CD8-positive, alpha-beta memory T cell (primary cell): ENCODE data around the gene ZBTB25. TPM values are rescaled to one million over a fixed set of nuclear protein-coding genes. Genes with fewer than 3 reads are reported as not detected.

Experiments used
- CTCF ChIA-PET: fragments of 350-600 bp; sonication (Branson Sonifier 250); formaldehyde crosslinking; loops from one replicate; lab custom pipeline; 2021; ENCODE audit warnings: antibody characterized with exemption; lab: Charles Lee
- POLR2A ChIA-PET: fragments of 350-600 bp; sonication (Branson Sonifier 250); formaldehyde crosslinking; loops from one replicate; lab custom pipeline; 2021; ENCODE audit warnings: antibody characterized with exemption; lab: Charles Lee
- DNase-seq, 5 donors: peaks; one replicate each; pipeline versions ENCODE4 v3.0.0 to v3.0.0-alpha.2; 2020 to 2022; ENCODE audit warnings: mixed read lengths in 1 of 5
- H3K27ac ChIP-seq: one replicate; pipeline ENCODE4 v1.7.0; 2013; ENCODE audit warnings: low read depth, mild to moderate bottlenecking, low read length, moderate library complexity
- H3K27me3 ChIP-seq: 2 replicates; pipeline ENCODE4 v1.7.0; 2013; ENCODE audit warnings: low read length, mild to moderate bottlenecking; ENCODE audit not compliant: insufficient read depth, poor library complexity, severe bottlenecking
- H3K36me3 ChIP-seq: 2 replicates; pipeline ENCODE4 v1.7.0; 2013; ENCODE audit warnings: mild to moderate bottlenecking, low read length, moderate library complexity; ENCODE audit not compliant: insufficient read depth
- H3K4me1 ChIP-seq: 2 replicates; pipeline ENCODE4 v1.7.0; 2013; ENCODE audit warnings: mild to moderate bottlenecking, low read length, moderate library complexity; ENCODE audit not compliant: insufficient read depth
- H3K4me3 ChIP-seq: 2 replicates; pipeline ENCODE4 v1.7.0; 2013; ENCODE audit warnings: mild to moderate bottlenecking, low read length
- H3K9me3 ChIP-seq: 2 replicates; pipeline ENCODE4 v1.7.0; 2013; ENCODE audit warnings: mild to moderate bottlenecking, low read length
- H3K27ac Mint-ChIP-seq, 8 donors: one replicate each; pipeline ENCODE4 v1.8.0; 2020 to 2021; ENCODE audit warnings: mixed read lengths in 8 of 8, mild to moderate bottlenecking in 6 of 8, inconsistent platforms in 3 of 8, moderate library complexity in 3 of 8
- H3K27me3 Mint-ChIP-seq, 2 donors: one replicate each; pipeline ENCODE4 v1.8.0; 2020 to 2021; ENCODE audit warnings: mixed read lengths in 2 of 2, mild to moderate bottlenecking in 1 of 2, moderate library complexity in 1 of 2
- H3K36me3 Mint-ChIP-seq, 3 donors: one replicate each; pipeline ENCODE4 v1.8.0; 2020 to 2021; ENCODE audit warnings: mixed read lengths in 3 of 3, inconsistent platforms in 1 of 3, mild to moderate bottlenecking in 1 of 3
- H3K4me1 Mint-ChIP-seq, 3 donors: one replicate each; pipeline ENCODE4 v1.8.0; 2020 to 2021; ENCODE audit warnings: mixed read lengths in 3 of 3, inconsistent platforms in 1 of 3, mild to moderate bottlenecking in 1 of 3
- H3K4me3 Mint-ChIP-seq, 7 donors: one replicate each; pipeline ENCODE4 v1.8.0; 2020 to 2021; ENCODE audit warnings: mixed read lengths in 7 of 7, mild to moderate bottlenecking in 6 of 7, moderate library complexity in 4 of 7, inconsistent platforms in 2 of 7
- H3K9me3 Mint-ChIP-seq, 5 donors: one replicate each; pipeline ENCODE4 v1.8.0; 2020 to 2022; ENCODE audit warnings: mixed read lengths in 5 of 5, mild to moderate bottlenecking in 3 of 5, moderate library complexity in 2 of 5, inconsistent platforms in 1 of 5
- polyA plus RNA-seq: library from polyadenylated mRNA; unstranded; fragments of 300-500 nt; fragmentation: Illumina TruSeq; gene quantifications from one replicate; pipeline ENCODE4 v1.2.3, GENCODE V29; 2021
- total RNA-seq, 2 experiments: library from RNA; stranded (reverse); gene quantifications; one replicate each; pipeline ENCODE4 v1.2.3, GENCODE V29; 2021

The ZBTB25 gene
- total and polyA plus RNA-seq, 3 experiments from 2014 or later: 21.7 to 34.9 (median 22.9) TPM

- H3K27ac ChIP-seq: no peak overlapping the region
- no peaks in the 10 kb centered on the region for H3K9me3 Mint-ChIP-seq
- no peaks in the 10 kb centered on the region for H3K4me1 ChIP-seq
- no peak overlapping the region for H3K4me3 ChIP-seq
- CTCF ChIA-PET: interaction anchor here (1.4 kb wide), 1 partner anchor 13 kb away, joined by 3 read pairs; no protein-coding TSS in a partner anchor
- H3K36me3 Mint-ChIP-seq: peaks cover 14 to 30% (median 19%) of the 10 kb centered on the region in 3 donors
- DNase-seq: no peak
- H3K27me3 ChIP-seq: no peaks in the 10 kb centered on the region
- POLR2A ChIA-PET: no interaction called here
- no peaks in the 10 kb centered on the region for H3K9me3 ChIP-seq
- H3K27ac Mint-ChIP-seq: no peak overlapping the region
- peaks cover 0 to 11% (median 0%) of the 10 kb centered on the region in 3 donors for H3K4me1 Mint-ChIP-seq
- no peaks in the 10 kb centered on the region for H3K36me3 ChIP-seq
- H3K4me3 Mint-ChIP-seq: no peak overlapping the region
- no peaks in the 10 kb centered on the region for H3K27me3 Mint-ChIP-seq
Measured at GRCh38 chr14:64405295-64405694, 98.3 kb downstream of the ZBTB25 start.

DNA sequence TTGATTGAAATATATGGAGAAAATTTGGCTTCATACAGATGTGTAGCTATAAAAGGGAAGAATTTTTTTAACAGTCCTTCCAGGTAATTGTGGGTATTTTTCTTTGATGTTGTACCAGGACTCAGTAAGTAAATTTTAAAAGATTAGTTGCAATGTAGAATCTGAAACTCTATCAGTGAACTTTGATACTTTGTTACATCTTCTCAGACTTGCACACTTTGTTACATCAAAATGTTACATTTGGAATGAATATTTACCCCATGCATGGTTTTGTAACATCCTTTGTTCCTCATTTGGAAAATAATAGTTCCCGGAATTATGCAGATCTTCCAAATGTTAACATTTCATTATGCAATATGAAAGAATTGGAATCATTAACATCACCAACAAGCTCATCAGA lies 101.7 kb downstream of the ZBTB25 start:
- Histone ChIP-seq H3K27ac (no peak overlapping the region), H3K27me3 (no peaks in the 10 kb centered on the region), H3K9me3 (no peaks in the 10 kb centered on the region), H3K4me3 (no peak overlapping the region), H3K4me1 (no peaks in the 10 kb centered on the region), H3K36me3 (no peaks in the 10 kb centered on the region)
- H3K9me3 Mint-ChIP-seq: no peaks in the 10 kb centered on the region
- DNase-seq: no peak
- CTCF ChIA-PET: interaction anchor here (2.2 kb wide), 1 partner anchor 28 kb away, joined by 9 read pairs; no protein-coding TSS in a partner anchor
- H3K27me3 Mint-ChIP-seq: no peaks in the 10 kb centered on the region
- POLR2A ChIA-PET: no interaction called here
- H3K4me1 Mint-ChIP-seq: peaks cover 0 to 17% (median 3%) of the 10 kb centered on the region in 3 donors
- H3K27ac Mint-ChIP-seq: peak overlapping the region in 1 of 8 donors; percentile 45
- H3K4me3 Mint-ChIP-seq: no peak overlapping the region
- H3K36me3 Mint-ChIP-seq: peaks cover 14 to 26% (median 19%) of the 10 kb centered on the region in 3 donors

DNA sequence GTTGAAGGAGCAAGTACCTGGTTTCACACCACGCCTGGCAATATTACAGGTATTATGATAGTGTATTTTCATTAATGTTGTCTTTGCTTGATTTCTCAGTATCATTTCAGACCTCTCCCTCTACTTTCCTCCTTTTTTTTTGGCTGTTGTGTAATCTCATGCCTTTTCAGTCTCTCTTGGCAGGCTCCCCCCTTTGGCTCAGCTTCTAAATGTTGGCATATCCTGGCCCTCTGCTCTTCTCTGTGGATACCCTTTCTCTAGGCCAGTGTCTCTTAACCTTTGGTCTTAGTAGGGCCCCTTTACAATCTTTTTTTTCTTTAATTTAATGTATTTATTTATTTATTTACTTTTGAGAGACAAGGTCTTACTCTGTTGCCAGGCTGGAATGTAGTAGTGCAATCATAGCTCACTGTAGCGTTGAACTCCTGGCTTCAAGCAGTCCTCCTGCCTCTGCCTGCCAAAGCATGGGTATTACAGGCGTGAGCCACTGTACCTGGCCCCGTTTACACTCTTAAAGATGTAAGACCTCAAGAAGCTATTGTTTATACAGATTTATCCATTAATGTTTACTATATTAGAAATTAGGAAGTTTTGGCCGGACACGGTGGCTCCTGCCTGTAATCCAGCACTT lies 102.7 kb downstream of the ZBTB25 start:
- Histone ChIP-seq H3K27me3 (no peaks in the 10 kb centered on the region), H3K27ac (no peak overlapping the region), H3K4me3 (no peak overlapping the region), H3K9me3 (no peaks in the 10 kb centered on the region), H3K4me1 (no peaks in the 10 kb centered on the region), H3K36me3 (no peaks in the 10 kb centered on the region)
- CTCF ChIA-PET: interaction anchor here (2.2 kb wide), 1 partner anchor 29 kb away, joined by 9 read pairs; no protein-coding TSS in a partner anchor
- POLR2A ChIA-PET: no interaction called here
- Mint-ChIP-seq H3K4me3 (no peak overlapping the region), H3K27me3 (no peaks in the 10 kb centered on the region), H3K9me3 (no peaks in the 10 kb centered on the region), H3K27ac (no peak overlapping the region), H3K36me3 (peaks cover 14 to 26% (median 17%) of the 10 kb centered on the region in 3 donors), H3K4me1 (peaks cover 0 to 17% (median 3%) of the 10 kb centered on the region in 3 donors)
- DNase-seq: no peak

Other genes starting within 250 kb of the ZBTB25 start
- under 1 TPM; 0.74 to 0.93 TPM for gene ESR2, start 209.5 kb downstream of the ZBTB25 start, total RNA-seq
- gene ESR2, start 209.5 kb downstream of the ZBTB25 start, polyA plus RNA-seq: 0.31 TPM
- 100 to 1,000 TPM; 247 to 256 TPM for gene MTHFD1, start 115.5 kb downstream of the ZBTB25 start, total RNA-seq
- 41.1 TPM for gene MTHFD1, start 115.5 kb downstream of the ZBTB25 start, polyA plus RNA-seq
- gene AKAP5, start 38.3 kb downstream of the ZBTB25 start, total RNA-seq: 1 to 10 TPM; 3.1 to 3.6 TPM
- gene AKAP5, start 38.3 kb downstream of the ZBTB25 start, polyA plus RNA-seq: 1.0 TPM
- 10 to 100 TPM; 48.2 to 48.4 TPM for gene ZBTB1, start 932 bp upstream of the ZBTB25 start, total RNA-seq
- gene ZBTB1, start 932 bp upstream of the ZBTB25 start, polyA plus RNA-seq: 51.7 TPM
- 1 to 10 TPM; 1.9 TPM for gene HSPA2, start 36.9 kb upstream of the ZBTB25 start, total RNA-seq
- 0.87 TPM for gene HSPA2, start 36.9 kb upstream of the ZBTB25 start, polyA plus RNA-seq
- gene PPP1R36, start 46.1 kb upstream of the ZBTB25 start, total RNA-seq: under 1 TPM; 0.22 to 0.24 TPM
- gene PPP1R36, start 46.1 kb upstream of the ZBTB25 start, polyA plus RNA-seq: 0.25 TPM
- gene PLEKHG3, start 200.6 kb upstream of the ZBTB25 start, total RNA-seq: 1 to 10 TPM; 4.9 to 5.0 TPM
- gene PLEKHG3, start 200.6 kb upstream of the ZBTB25 start, polyA plus RNA-seq: 61.1 TPM